ENCODE data around the gene RXRA.

GRCh38 chr9:134286471-134287245 is 39.6 kb upstream of the RXRA start:
- TF ChIP-seq ZNF274 (IDR thresholded peaks at IDR 0.05; ENCODE audit: low read depth, low read length) (no peak), YY1 (IDR thresholded peaks at IDR 0.05; ENCODE audit: insufficient read depth, insufficient read length) (no peak)
